K562 (cell line): Measurements from ENCODE around the gene SPATA32. TPM values are rescaled to one million over a fixed set of nuclear protein-coding genes. Genes with fewer than 3 reads are reported as not detected.

Source experiments
- ATAC-seq: fragments of 200-7000 bp; cut with Tn5 transposase; 3 replicates; pipeline ENCODE4 v1.9.1; 2020; ENCODE audit warnings: moderate library complexity
- BruUV-seq: library from RNA; stranded (reverse); fragments of 400-500 nt; replicated peaks from 2 replicates; lab custom pipeline; 2021; lab: Mats Ljungman, UMichigan
- CTCF ChIA-PET: fragments of 300-600 bp; formaldehyde crosslinking; extraction: SDS; loops from one replicate; lab custom pipeline; 2021; ENCODE audit warnings: low intra/inter-chr PET ratio; lab: Yijun Ruan, JAX
- POLR2A ChIA-PET: fragments of 300-600, 350-650 bp; sonication (Branson Sonifier 250); formaldehyde crosslinking; extraction: SDS; loops from one replicate; lab custom pipeline; 2021; ENCODE audit warnings: antibody characterized with exemption, inconsistent platforms; lab: Yijun Ruan, JAX
- DNase-seq, 4 experiments: peaks; one replicate each; pipeline versions ENCODE4 v3.0.0 to v3.0.0-alpha.2; 2011 to 2018; ENCODE audit warnings: low spot score in 3 of 4, mixed read lengths in 3 of 4; ENCODE audit errors: extremely low read depth in 1 of 4
- FAIRE-seq: peaks from 2 replicates; lab custom pipeline; 2011; peaks lifted over from hg19 to GRCh38; lab: Jason Lieb, UNC
- H2AFZ ChIP-seq: 2 replicates; pipeline ENCODE4 v1.6.0; 2011; ENCODE audit warnings: low read depth, low read length, control low read depth, inconsistent platforms
- H3K27ac ChIP-seq: fragments of 200-600 bp; 3 replicates; pipeline ENCODE4 v1.8.0; 2011; ENCODE audit warnings: low read depth, mild to moderate bottlenecking, control low read depth, inconsistent platforms, low read length, moderate library complexity, mixed read lengths; ENCODE audit errors: extremely low read depth
- H3K27me3 ChIP-seq, 2 experiments: fragments of 300-600 bp in 1 of 2; 2 replicates in 1 of 2; 3 replicates in 1 of 2; pipeline versions ENCODE4 v1.6.0 to v1.8.0; 2011; ENCODE audit warnings: inconsistent platforms in 2 of 2, low read length in 2 of 2, mild to moderate bottlenecking in 1 of 2, mixed read lengths in 1 of 2, moderate library complexity in 1 of 2; ENCODE audit not compliant: control insufficient read depth in 2 of 2, insufficient read depth in 2 of 2
- H3K36me3 ChIP-seq: fragments of 300-600 bp; 3 replicates; pipeline ENCODE4 v1.8.0; 2011; ENCODE audit warnings: mild to moderate bottlenecking, low read length, inconsistent platforms; ENCODE audit not compliant: control insufficient read depth, insufficient read depth
- H3K4me1 ChIP-seq, 2 experiments: fragments of 200-600 bp in 1 of 2; replicated peaks in 1 of 2; 2 replicates in 1 of 2; 3 replicates in 1 of 2; pipeline versions ENCODE4 v1.5.1 to v1.8.0; 2011; ENCODE audit warnings: inconsistent platforms in 2 of 2, low read length in 2 of 2, mild to moderate bottlenecking in 1 of 2, mixed read lengths in 1 of 2, moderate library complexity in 1 of 2; ENCODE audit not compliant: control insufficient read depth in 2 of 2, insufficient read depth in 2 of 2
- H3K4me2 ChIP-seq: 2 replicates; pipeline ENCODE4 v1.6.1; 2011; ENCODE audit warnings: low read length, control low read depth, inconsistent platforms, mixed read lengths; ENCODE audit not compliant: insufficient read depth
- H3K4me3 ChIP-seq: fragments of 200-600 bp; sonication (generic), shearing (Covaris generic); 2 replicates; pipeline ENCODE4 v1.5.1; 2016; ENCODE audit warnings: control low read depth, inconsistent platforms
- H3K79me2 ChIP-seq: fragments of 200-600 bp; 3 replicates; pipeline ENCODE4 v1.8.0; 2011; ENCODE audit warnings: low read length, inconsistent platforms; ENCODE audit not compliant: control insufficient read depth, insufficient read depth
- H3K9ac ChIP-seq, 2 experiments: 2 replicates each; pipeline versions ENCODE4 v1.6.0 to v1.6.1; 2011; ENCODE audit warnings: low read depth in 2 of 2, low read length in 2 of 2, control low read depth in 1 of 2, inconsistent platforms in 1 of 2, mild to moderate bottlenecking in 1 of 2, mixed read lengths in 1 of 2; ENCODE audit not compliant: insufficient read depth in 1 of 2
- H3K9me1 ChIP-seq: one replicate; pipeline ENCODE4 v1.6.0; 2011; ENCODE audit warnings: inconsistent platforms, mild to moderate bottlenecking, low read length, moderate library complexity; ENCODE audit not compliant: control insufficient read depth, insufficient read depth
- H3K9me3 ChIP-seq: replicated peaks from 2 replicates; pipeline ENCODE4 v1.5.1; 2011; ENCODE audit warnings: low read depth, low read length, inconsistent platforms; ENCODE audit not compliant: control insufficient read depth, insufficient read depth
- H4K20me1 ChIP-seq: replicated peaks from 2 replicates; pipeline ENCODE4 v1.6.1; 2011; ENCODE audit warnings: low read length, inconsistent platforms, mixed read lengths; ENCODE audit not compliant: control insufficient read depth, insufficient read depth
- CEBPG ChIP-seq, 3 experiments: fragments of 200-800 bp in 1 of 3; sonication (Bioruptor generic) in 1 of 3; sonication (generic) in 1 of 3; formaldehyde crosslinking in 1 of 3; IDR thresholded peaks in 2 of 3; conservative IDR thresholded peaks in 1 of 3; 2 replicates each; pipeline versions ENCODE4 v1.6.1 to v1.8.0; 2016 to 2022; ENCODE audit warnings: missing compliant biosample characterization in 2 of 3, missing genetic modification characterization in 2 of 3, mild to moderate bottlenecking in 1 of 3, missing genetic modification reagents in 1 of 3
- EGR1 ChIP-seq: fragments of 450-650 bp; conservative IDR thresholded peaks from 2 replicates; pipeline ENCODE4 v1.6.1; 2017; ENCODE audit warnings: mild to moderate bottlenecking
- GABPA ChIP-seq: fragments of 200-800 bp; sonication (Bioruptor generic); conservative IDR thresholded peaks from 2 replicates; pipeline ENCODE4 v1.6.1; 2016; ENCODE audit warnings: low read depth, missing genetic modification characterization, missing compliant biosample characterization
- KDM4B ChIP-seq, 2 experiments: fragments of 450-650 bp in 1 of 2; sonication (generic) in 1 of 2; IDR thresholded peaks; 2 replicates each; pipeline ENCODE4 v1.6.1; 2016 to 2017; ENCODE audit warnings: borderline replicate concordance in 2 of 2, antibody characterized with exemption in 1 of 2, low read depth in 1 of 2, mild to moderate bottlenecking in 1 of 2
- RERE ChIP-seq: sonication (generic); formaldehyde crosslinking; IDR thresholded peaks from 2 replicates; pipeline ENCODE4 v1.8.0; 2023; ENCODE audit warnings: missing genetic modification reagents, mild to moderate bottlenecking, borderline replicate concordance
- RFX7 ChIP-seq: fragments of 250-450 bp; sonication (Bioruptor Pico); IDR thresholded peaks from 2 replicates; pipeline ENCODE4 v1.5.1; 2021; ENCODE audit warnings: mild to moderate bottlenecking
- ZBTB8A ChIP-seq: fragments of 450-650 bp; IDR thresholded peaks from 2 replicates; pipeline ENCODE4 v1.6.1; 2018; ENCODE audit warnings: mild to moderate bottlenecking, moderate library complexity; ENCODE audit not compliant: partially characterized antibody
- ZBTB9 ChIP-seq: fragments of 450-650 bp; formaldehyde crosslinking; IDR thresholded peaks from 2 replicates; pipeline ENCODE4 v1.4.0; 2020; ENCODE audit warnings: mild to moderate bottlenecking, moderate library complexity
- WGBS: fragments of 100-300 bp; shearing (Covaris generic); methylation state at CpG from one replicate; pipeline ENCODE4 v1.1.6; 2016; ENCODE audit warnings: low coverage, mixed read lengths; ENCODE audit not compliant: insufficient coverage; ENCODE audit errors: missing lambda C conversion rate; 5-methylcytosine and 5-hydroxymethylcytosine counted together
- in situ Hi-C: fragments of 300-500 bp; cut with MboI; formaldehyde crosslinking; loops from 4 replicates; pipeline ENCODE4 v1.15.0; 2018; ENCODE audit warnings: inconsistent platforms, mixed read lengths
- intact Hi-C: fragments of 100-400 bp; cut with micrococcal nuclease; formaldehyde crosslinking; loops from 2 replicates; pipeline ENCODE4 v1.14.2; 2022
- polyA plus RNA-seq, 8 experiments: library from polyadenylated mRNA; depleted of rRNA in 4 of 8; stranded (reverse) in 5 of 8; unstranded in 3 of 8; fragments of >200 nt; fragmentation: Nextera tagmentation in 2 of 8; fragmentation: Illumina TruSeq in 1 of 8; extraction: Ambion mirVana in 2 of 8; extraction: Trizol in 1 of 8; gene quantifications; 2 replicates each; pipeline versions ENCODE4 v1.2.1 to v1.2.3, GENCODE V29; 2011 to 2014; ENCODE audit warnings: inconsistent platforms in 1 of 8, missing spikeins in 1 of 8
- total RNA-seq, 7 experiments: library from RNA; depleted of rRNA in 6 of 7; stranded (reverse); fragments of >200 nt in 6 of 7; fragmentation: Illumina TruSeq in 2 of 7; extraction: Trizol in 2 of 7; gene quantifications; 2 replicates each; pipeline versions ENCODE4 v1.2.1 to v1.2.3, GENCODE V29; 2011 to 2021; ENCODE audit warnings: low replicate concordance in 1 of 7

Gene SPATA32
- total and polyA plus RNA-seq, 9 of the 15 experiments (the other 6 are each of a cell fraction or from before 2014, with no cell fraction given): 0.03 to 0.06 TPM; not detected in 7

GRCh38 chr17:45271603-45272002, 9.7 kb upstream of the SPATA32 start:
- Histone ChIP-seq H3K27me3 (no peaks in the 10 kb centered on the region), H4K20me1 (0 out of 2 replicates have a peak, but pooled peaks cover 3% of the 10 kb centered on the region), H2AFZ (no peak overlapping the region), H3K9me3 (no peaks in the 10 kb centered on the region), H3K4me3 (no peak overlapping the region), H3K4me1 (peaks cover 0 to 7% of the 10 kb centered on the region in 2 experiments; a peak in 1 of 5 replicates), H3K9me1 (no peaks in the 10 kb centered on the region), H3K27ac (no peak overlapping the region), H3K79me2 (no peaks in the 10 kb centered on the region), H3K4me2 (no peak overlapping the region), H3K9ac (no peak overlapping the region), H3K36me3 (peaks cover 65% of the 10 kb centered on the region)
- TF ChIP-seq EGR1 (no peak), CEBPG (CRISPR knock-in tag; IDR thresholded peaks at IDR 0.05) (no peak), CEBPG (tag; conservative IDR thresholded peaks at IDR 0.05 in 1 of 2, IDR thresholded peaks at IDR 0.05 in 1 of 2) (no peak), GABPA (tag) (no peak), ZBTB8A (no peak), ZBTB9 (CRISPR knock-in tag) (no peak), RERE (CRISPR knock-in tag) (no peak), RFX7 (CRISPR knock-in tag) (no peak), KDM4B (IDR thresholded peaks at IDR 0.05; ENCODE audit: borderline replicate concordance in 2 of 2, low read depth in 1 of 2) (no peak)
- FAIRE-seq (no peak), ATAC-seq (no peak), DNase-seq (no peak)
- POLR2A ChIA-PET: interaction anchor here (1.2 kb wide), 1 partner anchor 123 kb away, joined by 3 read pairs; the partner anchor contains the start of gene HEXIM1
- CTCF ChIA-PET: interaction anchor here (1.3 to 2.7 kb wide), 3 partner anchors 52 to 136 kb away, joined by 3 to 20 read pairs (median 9); partner anchors contain the start of gene ACBD4
- WGBS: 84% methylated on average over 3 of the region's 3 CpGs
- intact Hi-C loops (no loop called here), in situ Hi-C loops (no loop called here)
- no TSS peak for BruUV-seq
